ENCODE data around the gene CDR2. TPM values are rescaled to one million over a fixed set of nuclear protein-coding genes. Genes with fewer than 3 reads are reported as not detected.

The CDR2 gene
- total and polyA plus RNA-seq, 2 of the 13 experiments (the other 11 are each of a cell fraction or from before 2014, with no cell fraction given): 59.0 to 78.9 TPM

DNA sequence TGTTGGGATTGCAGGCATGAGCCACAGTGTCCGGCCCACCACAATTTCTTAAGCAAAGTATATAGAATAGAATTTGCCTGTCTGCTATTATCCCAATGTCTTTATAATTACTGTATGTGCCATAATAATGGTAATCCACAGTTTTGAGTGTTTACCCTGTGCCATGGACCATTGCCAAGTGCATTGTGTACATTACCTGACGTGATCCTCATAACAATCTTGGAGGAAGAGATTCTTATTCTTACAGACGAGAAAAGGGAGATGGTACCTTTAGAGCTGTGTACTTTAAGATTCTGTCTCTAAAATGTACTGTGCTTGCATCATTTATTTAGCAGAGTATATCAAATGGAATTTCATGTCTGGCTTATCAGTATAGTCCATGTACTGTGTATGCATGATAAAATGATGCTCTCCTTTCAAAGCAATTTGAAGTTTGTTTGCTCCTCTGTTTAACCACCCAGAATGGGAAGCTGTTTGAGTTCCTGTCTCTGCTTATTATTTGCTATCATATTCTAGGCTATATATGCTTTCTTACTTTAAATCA, 13.8 kb upstream of the CDR2 start:
- FAIRE-seq (no peak), ATAC-seq (no peak), DNase-seq (ENCODE audit: low spot score) (no peak)
- WGBS (ENCODE audit: low lambda C conversion rate): 97% methylated on average over 3 of the region's 3 CpGs
- no peak overlapping the region for H3K9ac ChIP-seq (ENCODE audit: insufficient read depth, low read depth, low read length)
- BruUV-seq (replicated peaks): no TSS peak
- H3K27me3 ChIP-seq (ENCODE audit: control insufficient read depth in 1 of 2, insufficient read depth in 2 of 2, low read length in 2 of 2): no peaks in the 10 kb centered on the region
- H4K20me1 ChIP-seq (ENCODE audit: insufficient read depth, low read length): no peaks in the 10 kb centered on the region
- no peaks in the 10 kb centered on the region for H3K79me2 ChIP-seq (ENCODE audit: insufficient read depth, low read length)
- no peak overlapping the region for H3K4me3 ChIP-seq (replicated peaks in 1 of 3; ENCODE audit: insufficient read depth in 1 of 3, low read depth in 2 of 3, low read length in 3 of 3)
- POLR2A ChIA-PET: no interaction called here
- H3K9me3 ChIP-seq (ENCODE audit: low read length): no peaks in the 10 kb centered on the region
- intact Hi-C loops (cut with micrococcal nuclease; ENCODE audit: unreplicated experiment): no loop called here
- peaks cover 5% of the 10 kb centered on the region for H3K4me1 ChIP-seq (ENCODE audit: insufficient read depth, low read length)
- CTCF ChIA-PET (ENCODE audit: low intra/inter-chr PET ratio, low total read pairs): no interaction called here
- TF ChIP-seq HHEX (CRISPR knock-in tag; IDR thresholded peaks at IDR 0.05) (no peak), ZNF160 (CRISPR knock-in tag; IDR thresholded peaks at IDR 0.05) (no peak), ZNF354B (CRISPR knock-in tag; IDR thresholded peaks at IDR 0.05) (no peak), NPAS2 (CRISPR knock-in tag; IDR thresholded peaks at IDR 0.05; ENCODE audit: borderline replicate concordance) (no peak), ZNF30 (CRISPR knock-in tag; IDR thresholded peaks at IDR 0.05) (no peak), MAFG (CRISPR knock-in tag; IDR thresholded peaks at IDR 0.05) (no peak), RFX5 (IDR thresholded peaks at IDR 0.05; ENCODE audit: low read depth, low read length) (no peak), TBP (CRISPR knock-in tag; IDR thresholded peaks at IDR 0.05) (no peak)
- TF ChIP-seq, protein P1, sequence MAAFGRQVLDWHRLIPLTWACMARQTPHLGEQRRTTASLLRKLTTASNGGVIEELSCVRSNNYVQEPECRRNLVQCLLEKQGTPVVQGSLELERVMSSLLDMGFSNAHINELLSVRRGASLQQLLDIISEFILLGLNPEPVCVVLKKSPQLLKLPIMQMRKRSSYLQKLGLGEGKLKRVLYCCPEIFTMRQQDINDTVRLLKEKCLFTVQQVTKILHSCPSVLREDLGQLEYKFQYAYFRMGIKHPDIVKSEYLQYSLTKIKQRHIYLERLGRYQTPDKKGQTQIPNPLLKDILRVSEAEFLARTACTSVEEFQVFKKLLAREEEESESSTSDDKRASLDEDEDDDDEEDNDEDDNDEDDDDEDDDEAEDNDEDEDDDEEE (CRISPR knock-in tag; IDR thresholded peaks at IDR 0.05): no peak
- TF ChIP-seq, protein P2, sequence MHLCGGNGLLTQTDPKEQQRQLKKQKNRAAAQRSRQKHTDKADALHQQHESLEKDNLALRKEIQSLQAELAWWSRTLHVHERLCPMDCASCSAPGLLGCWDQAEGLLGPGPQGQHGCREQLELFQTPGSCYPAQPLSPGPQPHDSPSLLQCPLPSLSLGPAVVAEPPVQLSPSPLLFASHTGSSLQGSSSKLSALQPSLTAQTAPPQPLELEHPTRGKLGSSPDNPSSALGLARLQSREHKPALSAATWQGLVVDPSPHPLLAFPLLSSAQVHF (CRISPR knock-in tag; IDR thresholded peaks at IDR 0.05): no peak
- H3K27ac ChIP-seq (ENCODE audit: extremely low read length, insufficient read depth, low read length): no peak overlapping the region
- no peak overlapping the region for H2AFZ ChIP-seq (ENCODE audit: low read length)
- H3K36me3 ChIP-seq (replicated peaks in 1 of 2; ENCODE audit: control insufficient read depth in 1 of 2, insufficient read depth in 2 of 2, low read length in 2 of 2): no peaks in the 10 kb centered on the region
- in situ Hi-C loops (cut with HindIII; ENCODE audit: extremely low pct_ligation_motif_present, low pct_unique_long_range_greater_than_20kb): no loop called here
- no peak overlapping the region for H3K4me2 ChIP-seq (ENCODE audit: low read depth, low read length)

Measured in HepG2 (cell line).